Activated naive CD4-positive, alpha-beta T cell treated with anti-CD3 and anti-CD28 coated beads, Interleukin-2, amount 10 ng/mL, durations not matched to agents 7 days and 5 days (primary cell): Measurements from ENCODE around the gene RGS4.

ENCODE experiments used
- CTCF ChIA-PET: fragments of 350-600 bp; sonication (Branson Sonifier 250); formaldehyde crosslinking; loops from one replicate; lab custom pipeline; 2021; ENCODE audit warnings: antibody characterized with exemption; lab: Charles Lee
- DNase-seq: peaks from one replicate; pipeline ENCODE4 v3.0.0-alpha.2; 2020
- H3K27ac Mint-ChIP-seq: one replicate; pipeline ENCODE4 v1.8.0; 2021; ENCODE audit warnings: mild to moderate bottlenecking, moderate library complexity, mixed read lengths
- H3K27me3 Mint-ChIP-seq: one replicate; pipeline ENCODE4 v1.8.0; 2021; ENCODE audit warnings: mild to moderate bottlenecking, mixed read lengths
- H3K36me3 Mint-ChIP-seq: one replicate; pipeline ENCODE4 v1.8.0; 2021; ENCODE audit warnings: mixed read lengths
- H3K4me1 Mint-ChIP-seq: one replicate; pipeline ENCODE4 v1.8.0; 2021; ENCODE audit warnings: mixed read lengths
- H3K4me3 Mint-ChIP-seq: one replicate; pipeline ENCODE4 v1.8.0; 2021; ENCODE audit warnings: mild to moderate bottlenecking, moderate library complexity, mixed read lengths
- H3K9me3 Mint-ChIP-seq: one replicate; pipeline ENCODE4 v1.8.0; 2021; ENCODE audit warnings: mixed read lengths

The RGS4 gene

GRCh38 chr1:163069142-163069541, at the start of gene RGS4:
Gene RGS4 (plus strand): TSS chr1:163069361. CDS start chr1:163069485, 124 bp downstream.
- H3K36me3 Mint-ChIP-seq: no peaks in the 10 kb centered on the region
- H3K4me1 Mint-ChIP-seq: no peaks in the 10 kb centered on the region
- H3K9me3 Mint-ChIP-seq: no peaks in the 10 kb centered on the region
- CTCF ChIA-PET: interaction anchor here (0.8 to 5.5 kb wide), 3 partner anchors 184 to 247 kb away, joined by 3 to 43 read pairs (median 4); no protein-coding TSS in a partner anchor
- H3K27ac Mint-ChIP-seq: no peak within 1 kb of the TSS
- peaks cover 19% of the 10 kb centered on the region for H3K27me3 Mint-ChIP-seq
- no peak for DNase-seq
- H3K4me3 Mint-ChIP-seq: no peak within 1 kb of the TSS

- DNase-seq: no peak
- H3K4me1 Mint-ChIP-seq: no peaks in the 10 kb centered on the region
- CTCF ChIA-PET: no interaction called here
- no peaks in the 10 kb centered on the region for H3K27me3 Mint-ChIP-seq
- H3K27ac Mint-ChIP-seq: no peak overlapping the region
- no peaks in the 10 kb centered on the region for H3K36me3 Mint-ChIP-seq
- peaks cover 11% of the 10 kb centered on the region for H3K9me3 Mint-ChIP-seq
- no peak overlapping the region for H3K4me3 Mint-ChIP-seq
Measured at GRCh38 chr1:163022129-163022528, 47.0 kb upstream of the RGS4 start.

GRCh38 chr1:163027610-163028009, 41.6 kb upstream of the RGS4 start:
- DNase-seq: no peak
- Mint-ChIP-seq H3K9me3 (peaks cover 7% of the 10 kb centered on the region), H3K36me3 (no peaks in the 10 kb centered on the region), H3K4me1 (no peaks in the 10 kb centered on the region), H3K4me3 (no peak overlapping the region), H3K27me3 (no peaks in the 10 kb centered on the region), H3K27ac (no peak overlapping the region)
- CTCF ChIA-PET: no interaction called here

GRCh38 chr1:163029901-163030300, 39.3 kb upstream of the RGS4 start:
- Mint-ChIP-seq H3K9me3 (no peaks in the 10 kb centered on the region), H3K27me3 (no peaks in the 10 kb centered on the region), H3K27ac (no peak overlapping the region), H3K4me3 (no peak overlapping the region), H3K36me3 (no peaks in the 10 kb centered on the region), H3K4me1 (no peaks in the 10 kb centered on the region)
- no peak for DNase-seq
- CTCF ChIA-PET: no interaction called here

- no peaks in the 10 kb centered on the region for H3K36me3 Mint-ChIP-seq
Measured at GRCh38 chr1:163035446-163036249, 33.5 kb upstream of the RGS4 start.

GRCh38 chr1:163036671-163037070, 32.5 kb upstream of the RGS4 start:
- Mint-ChIP-seq H3K27me3 (no peaks in the 10 kb centered on the region), H3K36me3 (no peaks in the 10 kb centered on the region), H3K4me1 (no peaks in the 10 kb centered on the region), H3K9me3 (no peaks in the 10 kb centered on the region), H3K27ac (no peak overlapping the region), H3K4me3 (no peak overlapping the region)
- CTCF ChIA-PET: no interaction called here
- no peak for DNase-seq

More at GRCh38 chr1:163035446-163036249, 33.5 kb upstream of the RGS4 start:
- no peak overlapping the region for H3K4me3 Mint-ChIP-seq
- no peak for DNase-seq
- no peak overlapping the region for H3K27ac Mint-ChIP-seq
- H3K9me3 Mint-ChIP-seq: no peaks in the 10 kb centered on the region
- CTCF ChIA-PET: no interaction called here
- H3K4me1 Mint-ChIP-seq: no peaks in the 10 kb centered on the region
- no peaks in the 10 kb centered on the region for H3K27me3 Mint-ChIP-seq

- Mint-ChIP-seq H3K27ac (no peak overlapping the region), H3K9me3 (no peaks in the 10 kb centered on the region), H3K27me3 (no peaks in the 10 kb centered on the region), H3K36me3 (no peaks in the 10 kb centered on the region), H3K4me3 (no peak overlapping the region), H3K4me1 (no peaks in the 10 kb centered on the region)
- no peak for DNase-seq
- CTCF ChIA-PET: no interaction called here
Measured at GRCh38 chr1:163038928-163039706, 30.0 kb upstream of the RGS4 start.

GRCh38 chr1:163039707-163040093, 29.5 kb upstream of the RGS4 start:
- H3K4me3 Mint-ChIP-seq: no peak overlapping the region
- CTCF ChIA-PET: no interaction called here
- no peaks in the 10 kb centered on the region for H3K4me1 Mint-ChIP-seq
- no peak overlapping the region for H3K27ac Mint-ChIP-seq
- DNase-seq: no peak
- no peaks in the 10 kb centered on the region for H3K36me3 Mint-ChIP-seq
- no peaks in the 10 kb centered on the region for H3K9me3 Mint-ChIP-seq
- H3K27me3 Mint-ChIP-seq: no peaks in the 10 kb centered on the region

GRCh38 chr1:163046071-163046470, 23.1 kb upstream of the RGS4 start:
- H3K4me3 Mint-ChIP-seq: no peak overlapping the region
- no peak overlapping the region for H3K27ac Mint-ChIP-seq
- CTCF ChIA-PET: no interaction called here
- no peaks in the 10 kb centered on the region for H3K4me1 Mint-ChIP-seq
- H3K9me3 Mint-ChIP-seq: no peaks in the 10 kb centered on the region
- H3K27me3 Mint-ChIP-seq: no peaks in the 10 kb centered on the region
- DNase-seq: no peak
- no peaks in the 10 kb centered on the region for H3K36me3 Mint-ChIP-seq

- no peaks in the 10 kb centered on the region for H3K4me1 Mint-ChIP-seq
- H3K9me3 Mint-ChIP-seq: no peaks in the 10 kb centered on the region
- H3K36me3 Mint-ChIP-seq: no peaks in the 10 kb centered on the region
- DNase-seq: no peak
- H3K27me3 Mint-ChIP-seq: no peaks in the 10 kb centered on the region
- CTCF ChIA-PET: no interaction called here
- H3K4me3 Mint-ChIP-seq: no peak overlapping the region
- no peak overlapping the region for H3K27ac Mint-ChIP-seq
Measured at GRCh38 chr1:163047951-163048659, 21.1 kb upstream of the RGS4 start.

GRCh38 chr1:163048869-163049268, 20.3 kb upstream of the RGS4 start:
- H3K27me3 Mint-ChIP-seq: no peaks in the 10 kb centered on the region
- H3K4me1 Mint-ChIP-seq: no peaks in the 10 kb centered on the region
- no peaks in the 10 kb centered on the region for H3K36me3 Mint-ChIP-seq
- H3K4me3 Mint-ChIP-seq: no peak overlapping the region
- CTCF ChIA-PET: no interaction called here
- no peak for DNase-seq
- H3K27ac Mint-ChIP-seq: no peak overlapping the region
- H3K9me3 Mint-ChIP-seq: no peaks in the 10 kb centered on the region

- DNase-seq: no peak
- Mint-ChIP-seq H3K27ac (no peak overlapping the region), H3K36me3 (no peaks in the 10 kb centered on the region), H3K4me1 (no peaks in the 10 kb centered on the region), H3K9me3 (no peaks in the 10 kb centered on the region), H3K27me3 (no peaks in the 10 kb centered on the region), H3K4me3 (no peak overlapping the region)
- CTCF ChIA-PET: no interaction called here
Measured at GRCh38 chr1:163049296-163049695, 19.9 kb upstream of the RGS4 start.

- H3K4me3 Mint-ChIP-seq: no peak overlapping the region
- no peaks in the 10 kb centered on the region for H3K36me3 Mint-ChIP-seq
- peaks cover 2% of the 10 kb centered on the region for H3K27me3 Mint-ChIP-seq
- H3K4me1 Mint-ChIP-seq: no peaks in the 10 kb centered on the region
- DNase-seq: no peak
- CTCF ChIA-PET: no interaction called here
- no peak overlapping the region for H3K27ac Mint-ChIP-seq
- H3K9me3 Mint-ChIP-seq: no peaks in the 10 kb centered on the region
Measured at GRCh38 chr1:163050496-163050895, 18.7 kb upstream of the RGS4 start.

GRCh38 chr1:163054181-163054591, 15.0 kb upstream of the RGS4 start:
- no peak for DNase-seq
- H3K27ac Mint-ChIP-seq: no peak overlapping the region
- CTCF ChIA-PET: no interaction called here
- no peaks in the 10 kb centered on the region for H3K4me1 Mint-ChIP-seq
- no peaks in the 10 kb centered on the region for H3K36me3 Mint-ChIP-seq
- no peak overlapping the region for H3K4me3 Mint-ChIP-seq
- no peaks in the 10 kb centered on the region for H3K9me3 Mint-ChIP-seq
- peaks cover 3% of the 10 kb centered on the region for H3K27me3 Mint-ChIP-seq
